GM23338 (cell line): Measurements from ENCODE around the gene POLE. TPM values are rescaled to one million over a fixed set of nuclear protein-coding genes. Genes with fewer than 3 reads are reported as not detected.

Experiments used
- ATAC-seq: fragments of 200-7000 bp; cut with Tn5 transposase; 3 replicates; pipeline ENCODE4 v1.9.1; 2020
- DNase-seq: peaks from one replicate; pipeline ENCODE4 v3.0.0-alpha.2; 2015; ENCODE audit warnings: low spot score
- H2AFZ ChIP-seq: fragments of 200-600 bp; sonication (generic); 2 replicates; pipeline ENCODE4 v1.8.0; 2016; ENCODE audit warnings: antibody characterized with exemption, mild to moderate bottlenecking, moderate library complexity
- H3F3A ChIP-seq: fragments of 200-600 bp; sonication (generic); replicated peaks from 2 replicates; pipeline ENCODE4 v1.8.0; 2017; ENCODE audit warnings: antibody characterized with exemption, mixed run types, low read depth
- H3K27ac ChIP-seq: fragments of 200-600 bp; sonication (generic); 2 replicates; pipeline ENCODE4 v1.6.1; 2016; ENCODE audit warnings: low read depth
- H3K27me3 ChIP-seq: fragments of 200-600 bp; sonication (generic); 2 replicates; pipeline ENCODE4 v1.8.0; 2016; ENCODE audit warnings: mild to moderate bottlenecking, mixed run types, moderate library complexity; ENCODE audit not compliant: insufficient read depth
- H3K36me3 ChIP-seq: fragments of 200-600 bp; sonication (generic); 2 replicates; pipeline ENCODE4 v1.8.0; 2016; ENCODE audit warnings: mild to moderate bottlenecking; ENCODE audit not compliant: insufficient read depth
- H3K4me1 ChIP-seq: fragments of 200-600 bp; sonication (generic); 2 replicates; pipeline ENCODE4 v1.8.0; 2016; ENCODE audit warnings: mild to moderate bottlenecking, moderate library complexity; ENCODE audit not compliant: insufficient read depth
- H3K4me2 ChIP-seq: fragments of 200-600 bp; sonication (generic); 2 replicates; pipeline ENCODE4 v1.7.1; 2017; ENCODE audit warnings: mixed run types
- H3K4me3 ChIP-seq: fragments of 200-600 bp; sonication (generic); 2 replicates; pipeline ENCODE4 v1.6.1; 2016; ENCODE audit warnings: mixed run types
- H3K79me2 ChIP-seq: fragments of 200-600 bp; sonication (generic); replicated peaks from 2 replicates; pipeline ENCODE4 v1.8.0; 2017; ENCODE audit warnings: mild to moderate bottlenecking; ENCODE audit not compliant: insufficient read depth
- H3K9me2 ChIP-seq: fragments of 200-600 bp; sonication (generic); 2 replicates; pipeline ENCODE4 v1.8.0; 2017; ENCODE audit not compliant: insufficient read depth
- H4K20me1 ChIP-seq: fragments of 200-600 bp; sonication (generic); replicated peaks from 2 replicates; pipeline ENCODE4 v1.8.0; 2017; ENCODE audit warnings: mild to moderate bottlenecking; ENCODE audit not compliant: insufficient read depth
- H3K27ac Mint-ChIP-seq: 2 replicates; pipeline ENCODE4 v1.8.0; 2020; ENCODE audit warnings: inconsistent platforms, mild to moderate bottlenecking, moderate library complexity, mixed read lengths
- H3K27me3 Mint-ChIP-seq: 3 replicates; pipeline ENCODE4 v1.8.0; 2022; ENCODE audit warnings: low read depth, mild to moderate bottlenecking, moderate library complexity, mixed read lengths, inconsistent platforms; ENCODE audit not compliant: insufficient read depth, poor library complexity
- H3K36me3 Mint-ChIP-seq: 3 replicates; pipeline ENCODE4 v1.8.0; 2021; ENCODE audit warnings: low read depth, mild to moderate bottlenecking, inconsistent platforms, moderate library complexity, mixed read lengths
- H3K4me1 Mint-ChIP-seq: 3 replicates; pipeline ENCODE4 v1.8.0; 2020; ENCODE audit warnings: mild to moderate bottlenecking, inconsistent platforms, mixed read lengths
- H3K4me3 Mint-ChIP-seq: 3 replicates; pipeline ENCODE4 v1.8.0; 2021; ENCODE audit warnings: moderate library complexity, mild to moderate bottlenecking, inconsistent platforms, mixed read lengths
- H3K9me3 Mint-ChIP-seq: 3 replicates; pipeline ENCODE4 v1.8.0; 2020; ENCODE audit warnings: moderate library complexity, mild to moderate bottlenecking, inconsistent platforms, mixed read lengths
- CREB1 ChIP-seq: fragments of 250-450 bp; sonication (Bioruptor Pico); IDR thresholded peaks from 2 replicates; pipeline ENCODE4 v1.5.0; 2020; ENCODE audit warnings: low read depth, mild to moderate bottlenecking, moderate library complexity
- EZH2 ChIP-seq: fragments of 200-600 bp; sonication (generic); IDR thresholded peaks from one replicate; pipeline ENCODE4 v1.8.0; 2017; ENCODE audit warnings: antibody characterized with exemption, mild to moderate bottlenecking, low read depth; ENCODE audit not compliant: unreplicated experiment
- EZH2phosphoT487 ChIP-seq: fragments of 200-600 bp; sonication (generic); IDR thresholded peaks from one replicate; pipeline ENCODE4 v1.8.1; 2018; ENCODE audit warnings: antibody characterized with exemption; ENCODE audit not compliant: unreplicated experiment
- NANOG ChIP-seq: IDR thresholded peaks from 2 replicates; pipeline ENCODE4 v1.6.1; 2016; ENCODE audit warnings: antibody characterized with exemption, borderline replicate concordance
- POLR2AphosphoS5 ChIP-seq: IDR thresholded peaks from 2 replicates; pipeline ENCODE4 v1.6.1; 2016; ENCODE audit warnings: antibody characterized with exemption, low read depth
- STAT1 ChIP-seq: IDR thresholded peaks from one replicate; pipeline ENCODE4 v1.6.1; 2016; ENCODE audit warnings: antibody characterized with exemption; ENCODE audit not compliant: unreplicated experiment
- ZNF114 ChIP-seq: fragments of 250-450 bp; sonication (Bioruptor Pico); IDR thresholded peaks from 2 replicates; pipeline ENCODE4 v1.5.0; 2020; ENCODE audit warnings: mild to moderate bottlenecking, moderate library complexity
- ZNF331 ChIP-seq: fragments of 250-450 bp; sonication (Bioruptor Pico); IDR thresholded peaks from 2 replicates; pipeline ENCODE4 v1.5.0; 2020; ENCODE audit warnings: low read depth, mild to moderate bottlenecking, moderate library complexity
- polyA plus RNA-seq: library from polyadenylated mRNA; unstranded; fragments of >200 nt; fragmentation: Nextera tagmentation; extraction: Ambion mirVana; gene quantifications from 2 replicates; pipeline ENCODE4 v1.2.1, GENCODE V29; 2016
- total RNA-seq: library from RNA; depleted of rRNA; stranded (reverse); fragments of >200 nt; shearing (Covaris generic); gene quantifications from 2 replicates; pipeline ENCODE4 v1.2.3, GENCODE V29; 2014
- TF ChIP-seq, protein P1 (sequence below), 2 experiments: fragments of 200-600 bp in 1 of 2; sonication (generic) in 1 of 2; conservative IDR thresholded peaks; 2 replicates each; pipeline versions ENCODE4 v1.5.1 to v1.6.1; 2016 to 2017; ENCODE audit warnings: antibody characterized with exemption in 2 of 2, low read depth in 2 of 2, mild to moderate bottlenecking in 2 of 2, moderate library complexity in 1 of 2
- TF ChIP-seq, protein P2 (sequence below): IDR thresholded peaks from one replicate; pipeline ENCODE4 v1.6.1; 2018; ENCODE audit warnings: antibody characterized with exemption; ENCODE audit not compliant: unreplicated experiment
- TF ChIP-seq, protein P3 (sequence below): IDR thresholded peaks from 2 replicates; pipeline ENCODE4 v1.6.1; 2016; ENCODE audit warnings: antibody characterized with exemption

Gene POLE
- total and polyA plus RNA-seq, 2 experiments from 2014 or later = 33.6 to 125 TPM

DNA sequence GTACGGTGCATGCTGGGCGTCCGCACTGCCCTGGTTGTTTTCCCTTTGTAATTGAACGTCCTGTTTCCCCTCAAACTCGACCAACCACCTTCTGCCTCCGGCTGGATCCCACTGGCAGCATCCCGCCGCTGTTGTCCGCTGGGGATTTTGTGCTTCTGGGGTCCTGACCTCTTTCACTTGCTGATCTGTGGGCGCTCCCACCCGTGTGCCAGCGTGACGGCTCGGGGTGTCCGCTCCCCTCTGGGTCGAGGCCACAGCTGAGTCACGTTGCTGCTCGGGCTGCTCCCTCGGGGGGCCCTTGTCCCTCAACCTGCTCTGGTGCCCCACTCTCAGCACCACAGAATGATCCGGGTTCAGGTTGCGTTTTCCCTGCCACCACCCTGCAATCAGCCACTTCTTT lies 31.5 kb upstream of the POLE start:
- no peaks in the 10 kb centered on the region for H3K27me3 ChIP-seq
- H4K20me1 ChIP-seq = peaks cover 10% of the 10 kb centered on the region
- no peak for TF ChIP-seq STAT1
- TF ChIP-seq, protein P1, sequence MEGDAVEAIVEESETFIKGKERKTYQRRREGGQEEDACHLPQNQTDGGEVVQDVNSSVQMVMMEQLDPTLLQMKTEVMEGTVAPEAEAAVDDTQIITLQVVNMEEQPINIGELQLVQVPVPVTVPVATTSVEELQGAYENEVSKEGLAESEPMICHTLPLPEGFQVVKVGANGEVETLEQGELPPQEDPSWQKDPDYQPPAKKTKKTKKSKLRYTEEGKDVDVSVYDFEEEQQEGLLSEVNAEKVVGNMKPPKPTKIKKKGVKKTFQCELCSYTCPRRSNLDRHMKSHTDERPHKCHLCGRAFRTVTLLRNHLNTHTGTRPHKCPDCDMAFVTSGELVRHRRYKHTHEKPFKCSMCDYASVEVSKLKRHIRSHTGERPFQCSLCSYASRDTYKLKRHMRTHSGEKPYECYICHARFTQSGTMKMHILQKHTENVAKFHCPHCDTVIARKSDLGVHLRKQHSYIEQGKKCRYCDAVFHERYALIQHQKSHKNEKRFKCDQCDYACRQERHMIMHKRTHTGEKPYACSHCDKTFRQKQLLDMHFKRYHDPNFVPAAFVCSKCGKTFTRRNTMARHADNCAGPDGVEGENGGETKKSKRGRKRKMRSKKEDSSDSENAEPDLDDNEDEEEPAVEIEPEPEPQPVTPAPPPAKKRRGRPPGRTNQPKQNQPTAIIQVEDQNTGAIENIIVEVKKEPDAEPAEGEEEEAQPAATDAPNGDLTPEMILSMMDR (conservative IDR thresholded peaks at IDR 0.05; ENCODE audit: low read depth in 2 of 2) = no peak
- TF ChIP-seq EZH2 = no peak
- TF ChIP-seq EZH2phosphoT487 = no peak
- H3K4me1 ChIP-seq = no peaks in the 10 kb centered on the region
- DNase-seq (no peak), ATAC-seq (no peak)
- Mint-ChIP-seq H3K9me3 (no peaks in the 10 kb centered on the region), H3K27me3 (peaks cover 19% of the 10 kb centered on the region), H3K36me3 (peaks cover 81% of the 10 kb centered on the region), H3K27ac (no peak overlapping the region), H3K4me3 (no peak overlapping the region), H3K4me1 (no peaks in the 10 kb centered on the region)
- peaks cover 31% of the 10 kb centered on the region for H3F3A ChIP-seq
- H3K9me2 ChIP-seq = no peaks in the 10 kb centered on the region
- H3K27ac ChIP-seq = no peak overlapping the region
- H3K79me2 ChIP-seq = peaks cover 21% of the 10 kb centered on the region
- no peak overlapping the region for H3K4me2 ChIP-seq
- peaks cover 7% of the 10 kb centered on the region; the same call in 1 of the 2 replicates for H3K36me3 ChIP-seq
- H2AFZ ChIP-seq = no peak overlapping the region
- no peak overlapping the region for H3K4me3 ChIP-seq

DNA sequence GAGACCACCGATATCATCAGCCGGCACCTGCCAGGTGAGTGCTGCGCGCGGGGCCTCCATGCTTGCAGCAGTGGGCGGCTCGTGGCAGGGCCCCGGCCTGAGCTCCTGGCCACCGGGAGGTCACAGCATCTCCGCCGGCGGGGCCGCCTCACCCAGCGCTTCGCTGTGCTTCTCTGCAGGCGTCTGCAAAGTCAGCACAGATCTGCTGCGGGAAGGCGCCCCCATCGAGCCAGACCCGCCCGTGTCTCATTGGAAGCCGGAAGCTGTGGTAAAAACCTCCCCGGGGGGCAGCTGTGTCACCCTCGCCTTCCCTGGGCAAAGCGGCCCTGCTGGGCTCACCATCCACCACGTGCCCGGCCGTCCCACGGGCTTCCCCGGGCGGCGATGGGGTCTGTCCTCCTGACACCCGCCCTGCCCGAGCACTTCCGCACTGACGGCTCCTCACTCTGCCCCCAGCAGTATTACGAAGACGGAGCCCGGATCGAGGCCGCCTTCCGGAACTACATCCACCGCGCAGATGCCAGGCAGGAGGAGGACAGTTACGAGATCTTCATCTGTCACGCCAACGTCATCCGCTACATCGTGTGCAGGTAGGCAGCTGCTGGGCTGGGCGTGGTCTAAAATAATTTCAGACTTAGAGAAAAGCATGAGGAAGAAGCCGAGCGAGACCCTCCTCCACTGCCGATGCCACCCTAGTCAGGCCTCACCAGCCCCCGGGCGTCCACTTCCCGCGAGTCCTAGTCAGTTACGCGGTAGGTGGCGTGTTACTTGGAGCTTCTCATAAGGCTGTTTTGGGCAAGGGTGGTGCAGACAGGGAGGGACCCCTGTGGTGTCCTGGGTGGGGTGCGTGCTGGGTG lies 30.6 kb upstream of the POLE start:
- Histone ChIP-seq H4K20me1 (peaks cover 12% of the 10 kb centered on the region), H3F3A (peaks cover 31% of the 10 kb centered on the region), H3K9me2 (no peaks in the 10 kb centered on the region), H3K36me3 (peaks cover 7% of the 10 kb centered on the region; the same call in 1 of the 2 replicates), H3K4me3 (no peak overlapping the region), H3K79me2 (peaks cover 30% of the 10 kb centered on the region), H3K4me2 (no peak overlapping the region), H3K27me3 (no peaks in the 10 kb centered on the region), H3K4me1 (no peaks in the 10 kb centered on the region), H3K27ac (no peak overlapping the region), H2AFZ (no peak overlapping the region)
- TF ChIP-seq, protein P2, sequence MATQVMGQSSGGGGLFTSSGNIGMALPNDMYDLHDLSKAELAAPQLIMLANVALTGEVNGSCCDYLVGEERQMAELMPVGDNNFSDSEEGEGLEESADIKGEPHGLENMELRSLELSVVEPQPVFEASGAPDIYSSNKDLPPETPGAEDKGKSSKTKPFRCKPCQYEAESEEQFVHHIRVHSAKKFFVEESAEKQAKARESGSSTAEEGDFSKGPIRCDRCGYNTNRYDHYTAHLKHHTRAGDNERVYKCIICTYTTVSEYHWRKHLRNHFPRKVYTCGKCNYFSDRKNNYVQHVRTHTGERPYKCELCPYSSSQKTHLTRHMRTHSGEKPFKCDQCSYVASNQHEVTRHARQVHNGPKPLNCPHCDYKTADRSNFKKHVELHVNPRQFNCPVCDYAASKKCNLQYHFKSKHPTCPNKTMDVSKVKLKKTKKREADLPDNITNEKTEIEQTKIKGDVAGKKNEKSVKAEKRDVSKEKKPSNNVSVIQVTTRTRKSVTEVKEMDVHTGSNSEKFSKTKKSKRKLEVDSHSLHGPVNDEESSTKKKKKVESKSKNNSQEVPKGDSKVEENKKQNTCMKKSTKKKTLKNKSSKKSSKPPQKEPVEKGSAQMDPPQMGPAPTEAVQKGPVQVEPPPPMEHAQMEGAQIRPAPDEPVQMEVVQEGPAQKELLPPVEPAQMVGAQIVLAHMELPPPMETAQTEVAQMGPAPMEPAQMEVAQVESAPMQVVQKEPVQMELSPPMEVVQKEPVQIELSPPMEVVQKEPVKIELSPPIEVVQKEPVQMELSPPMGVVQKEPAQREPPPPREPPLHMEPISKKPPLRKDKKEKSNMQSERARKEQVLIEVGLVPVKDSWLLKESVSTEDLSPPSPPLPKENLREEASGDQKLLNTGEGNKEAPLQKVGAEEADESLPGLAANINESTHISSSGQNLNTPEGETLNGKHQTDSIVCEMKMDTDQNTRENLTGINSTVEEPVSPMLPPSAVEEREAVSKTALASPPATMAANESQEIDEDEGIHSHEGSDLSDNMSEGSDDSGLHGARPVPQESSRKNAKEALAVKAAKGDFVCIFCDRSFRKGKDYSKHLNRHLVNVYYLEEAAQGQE = no peak
- no peak for TF ChIP-seq ZNF114
- no peak for TF ChIP-seq EZH2
- TF ChIP-seq, protein P3, sequence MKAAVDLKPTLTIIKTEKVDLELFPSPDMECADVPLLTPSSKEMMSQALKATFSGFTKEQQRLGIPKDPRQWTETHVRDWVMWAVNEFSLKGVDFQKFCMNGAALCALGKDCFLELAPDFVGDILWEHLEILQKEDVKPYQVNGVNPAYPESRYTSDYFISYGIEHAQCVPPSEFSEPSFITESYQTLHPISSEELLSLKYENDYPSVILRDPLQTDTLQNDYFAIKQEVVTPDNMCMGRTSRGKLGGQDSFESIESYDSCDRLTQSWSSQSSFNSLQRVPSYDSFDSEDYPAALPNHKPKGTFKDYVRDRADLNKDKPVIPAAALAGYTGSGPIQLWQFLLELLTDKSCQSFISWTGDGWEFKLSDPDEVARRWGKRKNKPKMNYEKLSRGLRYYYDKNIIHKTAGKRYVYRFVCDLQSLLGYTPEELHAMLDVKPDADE = no peak
- TF ChIP-seq, protein P1 (conservative IDR thresholded peaks at IDR 0.05; ENCODE audit: low read depth in 2 of 2) = no peak
- no peak for TF ChIP-seq EZH2phosphoT487
- no peak for TF ChIP-seq POLR2AphosphoS5
- TF ChIP-seq ZNF331 (CRISPR knock-in tag) = no peak
- TF ChIP-seq CREB1 = no peak
- TF ChIP-seq NANOG = no peak
- Mint-ChIP-seq H3K4me3 (no peak overlapping the region), H3K27me3 (peaks cover 15% of the 10 kb centered on the region), H3K27ac (no peak overlapping the region), H3K4me1 (no peaks in the 10 kb centered on the region), H3K36me3 (peaks cover 77% of the 10 kb centered on the region), H3K9me3 (no peaks in the 10 kb centered on the region)
- ATAC-seq (peak; percentile 34), DNase-seq (peak; percentile 45)
